DMS114 treated with DMSO at 0.1 percent for 48 hours (cell line): Measurements from ENCODE around the gene KIF6.
"Not testable (repeated sequence)": the region's sequence is repeated elsewhere in the genome, so short reads cannot be mapped to it uniquely, and the experiment has no call there.

Source experiments
- DNase-seq: peaks from one replicate; lab custom pipeline; 2025; ENCODE audit not compliant: unreplicated experiment; lab: John Stamatoyannopoulos, UW

The KIF6 gene

DNA sequence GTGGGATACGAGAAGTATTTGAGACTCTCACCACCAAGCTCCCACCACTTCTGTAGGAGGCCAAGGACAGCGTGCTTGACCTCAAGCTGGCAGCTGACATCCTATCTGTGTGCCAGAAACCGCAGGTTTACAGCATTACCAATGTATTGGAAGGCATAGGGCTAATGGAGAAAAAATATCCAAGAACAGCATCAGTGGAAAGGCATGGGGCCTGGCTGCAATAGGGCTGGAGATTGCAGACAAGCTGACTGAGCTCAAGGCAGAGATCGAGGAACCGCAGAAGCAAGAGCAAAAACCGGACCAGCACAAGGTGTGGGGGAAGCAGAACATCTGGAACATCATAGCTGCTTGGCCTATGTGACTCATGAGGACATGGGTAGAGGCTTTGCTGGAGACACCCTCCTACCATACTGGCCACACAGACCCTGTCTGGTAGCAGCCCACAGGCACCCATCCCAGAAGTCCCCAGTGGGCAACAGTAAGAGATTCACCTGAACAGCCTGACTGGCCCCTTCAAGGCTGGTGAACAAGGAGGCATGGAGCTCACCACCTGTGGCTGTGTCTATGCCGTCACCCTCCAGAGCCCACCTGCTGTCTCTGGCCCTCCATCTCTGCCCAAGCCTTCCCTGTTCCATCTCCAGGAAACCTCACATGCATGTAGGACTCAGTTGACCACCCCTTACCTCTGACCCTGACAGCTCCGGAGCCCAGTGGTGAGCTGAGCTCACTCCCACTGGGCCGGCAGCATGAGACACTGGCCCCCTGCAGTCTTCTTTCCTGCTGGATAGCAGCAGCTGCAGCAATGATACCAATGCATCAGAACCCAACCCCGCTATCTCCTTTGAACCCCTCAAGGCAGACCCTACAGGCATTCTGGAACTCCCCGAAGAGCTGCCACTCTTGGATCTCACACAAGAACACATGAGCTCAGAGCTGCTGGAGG lies 171.1 kb downstream of the KIF6 start:
- no peak for DNase-seq

DNA sequence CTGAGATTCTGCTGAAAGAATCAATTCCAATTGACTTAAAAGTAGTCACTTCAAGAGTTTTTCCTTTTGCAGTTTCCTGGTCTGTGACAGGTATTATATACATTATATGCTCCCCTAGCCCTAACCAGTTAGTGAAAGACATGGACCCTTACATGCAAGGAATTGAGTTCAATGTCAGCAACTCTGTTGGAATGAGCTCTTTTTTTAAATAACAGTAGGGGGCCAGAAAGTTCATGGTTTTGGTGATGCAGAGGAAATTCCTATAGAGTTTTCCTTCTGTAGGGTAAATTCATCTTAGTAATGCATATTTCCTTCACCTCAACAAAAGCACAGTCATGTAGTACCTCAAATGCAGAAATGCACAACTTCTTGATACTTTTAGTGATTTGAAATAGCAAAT lies 172.2 kb downstream of the KIF6 start:
- DNase-seq = no peak

- no peak for DNase-seq
These were observed 175.0 kb downstream of the KIF6 start for GRCh38 chr6:39550191-39550590.

DNA sequence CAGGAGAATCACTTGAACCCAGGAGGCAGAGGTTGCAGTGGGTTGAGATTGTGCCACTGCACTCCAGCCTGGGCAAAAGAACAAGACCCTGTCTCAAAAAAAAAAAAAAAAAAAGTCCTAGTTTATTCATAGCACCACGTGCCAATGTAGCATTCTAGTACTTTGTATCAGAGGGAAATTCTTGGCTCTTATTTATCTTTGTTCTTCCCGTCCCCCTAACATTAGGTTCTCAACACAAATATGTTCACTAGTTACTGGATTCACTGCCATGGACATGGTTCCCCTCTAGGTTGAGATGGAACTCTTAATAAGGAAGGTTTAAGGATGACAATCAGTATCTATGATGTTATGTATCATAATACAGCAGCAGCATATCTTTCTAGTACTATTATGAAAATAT lies 178.5 kb downstream of the KIF6 start:
- DNase-seq = no peak

DNA sequence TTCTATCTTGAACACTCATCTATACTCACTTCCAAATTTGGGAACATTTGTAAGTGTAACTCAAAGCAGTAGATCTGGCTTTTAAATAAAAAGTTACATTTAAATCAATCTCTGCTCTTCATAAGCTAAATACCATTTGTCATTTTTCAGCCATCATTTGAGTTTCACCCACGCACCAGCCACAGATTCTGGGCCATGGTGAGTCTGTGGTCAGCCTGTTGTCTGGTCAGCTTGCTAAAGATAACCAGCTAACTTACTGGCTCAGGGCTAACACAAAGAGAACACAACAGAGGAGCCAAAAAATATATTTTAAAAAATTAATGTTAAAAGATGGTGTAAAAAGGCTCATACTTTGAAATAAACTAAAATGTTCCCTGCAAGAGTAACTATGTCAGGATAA lies 181.3 kb downstream of the KIF6 start:
- no peak for DNase-seq

GRCh38 chr6:39543095-39543494 lies 182.1 kb downstream of the KIF6 start:
- no peak for DNase-seq

GRCh38 chr6:39540454-39540853 lies 184.8 kb downstream of the KIF6 start:
- DNase-seq = no peak

DNA sequence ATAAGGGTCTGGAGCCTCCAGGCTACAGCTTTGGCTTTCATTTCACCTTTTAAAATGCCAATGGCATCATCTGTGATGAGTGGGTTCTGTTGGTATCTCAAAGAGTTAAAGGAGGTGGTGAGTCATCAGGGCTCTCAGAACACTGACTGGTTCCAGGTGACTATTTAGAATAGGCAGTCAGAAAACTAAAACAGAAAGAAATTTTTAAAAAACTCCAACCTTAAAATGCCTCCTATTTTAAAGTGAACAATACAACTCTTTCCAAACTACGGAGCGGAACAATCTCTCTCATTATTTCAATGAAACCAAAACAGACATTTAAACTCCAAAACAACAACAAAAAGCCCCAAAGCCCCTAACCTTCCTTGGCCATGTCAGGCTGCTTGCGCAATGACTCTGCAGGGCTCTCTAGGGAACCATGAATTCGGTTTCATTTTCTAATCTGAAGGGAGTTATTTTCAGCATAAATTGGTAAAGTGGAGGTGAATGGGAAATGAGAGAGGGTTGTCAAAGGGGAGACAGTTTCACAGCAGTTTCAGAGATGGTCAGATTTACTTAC lies 194.9 kb downstream of the KIF6 start:
- no peak for DNase-seq

DNA sequence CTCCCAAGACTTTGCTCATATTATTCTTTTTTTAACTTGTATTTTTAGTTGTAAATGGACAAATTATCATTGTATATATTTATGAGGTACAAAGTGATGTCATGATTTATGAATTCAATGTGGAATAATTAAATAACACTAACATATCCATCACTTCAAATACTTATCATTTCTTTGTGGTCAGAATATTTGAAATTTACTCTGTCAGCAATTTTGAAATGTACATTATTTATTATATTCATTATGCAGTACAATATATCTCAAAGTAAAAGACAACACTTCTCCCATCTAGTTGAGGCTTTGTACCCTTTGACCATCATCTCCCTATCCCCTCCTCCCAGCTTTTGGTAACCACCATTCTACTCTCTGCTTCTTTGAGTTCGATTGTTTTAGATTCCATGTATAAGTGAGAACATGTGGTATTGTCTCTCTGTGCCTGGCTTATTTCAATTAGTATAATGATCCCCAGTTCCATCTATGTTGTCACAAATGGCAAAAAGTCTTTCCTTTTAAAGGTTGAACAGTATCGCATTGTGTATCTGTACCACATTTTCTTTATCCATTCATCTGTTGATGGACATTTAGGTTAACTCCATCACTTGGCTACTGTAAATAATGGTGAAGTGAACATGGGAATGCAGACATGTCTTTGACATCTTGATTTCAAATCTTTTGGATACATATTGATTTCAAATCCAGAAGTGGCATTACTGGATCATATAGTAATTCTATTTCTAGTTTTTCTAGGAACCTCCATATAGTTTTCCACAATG lies 197.2 kb downstream of the KIF6 start:
- no peak for DNase-seq

DNA sequence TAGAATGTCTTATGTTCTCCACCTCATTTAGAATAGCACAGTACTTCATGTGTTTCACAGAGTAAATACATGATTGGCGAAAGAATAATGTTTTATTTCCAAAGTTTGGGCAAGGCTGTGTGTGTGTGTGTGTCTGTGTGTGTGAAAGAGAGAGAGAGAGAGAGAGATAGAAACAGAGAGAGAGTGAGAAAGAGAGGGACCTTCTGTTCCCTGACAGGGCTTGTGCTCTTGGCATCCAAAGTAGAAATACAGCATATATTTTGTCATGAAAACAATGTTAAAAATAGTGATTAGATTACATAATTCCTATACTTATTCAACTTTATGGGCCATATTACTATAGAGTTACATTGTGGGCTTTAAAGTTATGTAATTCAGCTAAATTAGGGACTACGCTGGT lies 201.2 kb downstream of the KIF6 start:
- no peak for DNase-seq

DNA sequence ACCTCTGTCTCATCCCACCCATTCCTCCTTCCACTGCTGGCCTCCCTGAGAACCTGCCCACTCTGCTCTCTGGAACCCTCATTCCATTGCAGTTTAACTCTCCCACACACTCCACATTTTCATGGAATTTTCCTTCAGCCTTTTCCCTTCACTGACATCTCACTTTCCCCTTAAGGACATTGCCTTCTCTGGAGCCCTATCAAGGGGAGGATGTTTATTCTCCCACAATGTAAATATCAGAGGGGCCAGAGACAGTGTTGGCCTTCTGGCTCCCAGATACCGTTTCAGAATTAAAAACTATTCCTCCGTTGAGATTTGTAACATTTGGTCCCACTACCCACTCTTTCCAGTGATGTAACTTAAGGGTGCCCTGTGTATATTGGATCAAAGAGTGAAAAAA lies 203.2 kb downstream of the KIF6 start:
- DNase-seq = no peak

DNA sequence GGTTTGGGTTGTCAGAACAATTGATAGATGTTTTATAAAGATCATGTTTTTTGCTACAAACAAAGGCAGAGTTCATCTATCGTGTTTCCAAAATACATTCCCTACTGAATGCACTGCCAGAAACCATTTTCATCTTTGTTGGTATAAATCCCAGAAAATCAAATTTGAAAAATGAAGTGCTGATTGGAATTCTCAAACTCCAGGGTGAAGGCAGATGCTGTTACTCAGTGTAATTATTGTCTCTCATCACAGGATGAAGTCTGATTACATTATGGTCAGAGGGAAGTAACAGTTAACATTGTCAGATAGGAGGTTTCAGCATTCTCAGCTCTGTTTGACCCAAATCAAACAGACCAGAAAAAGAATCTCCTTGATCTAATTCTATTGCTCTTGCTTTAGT lies 204.3 kb downstream of the KIF6 start:
- DNase-seq = no peak

DNA sequence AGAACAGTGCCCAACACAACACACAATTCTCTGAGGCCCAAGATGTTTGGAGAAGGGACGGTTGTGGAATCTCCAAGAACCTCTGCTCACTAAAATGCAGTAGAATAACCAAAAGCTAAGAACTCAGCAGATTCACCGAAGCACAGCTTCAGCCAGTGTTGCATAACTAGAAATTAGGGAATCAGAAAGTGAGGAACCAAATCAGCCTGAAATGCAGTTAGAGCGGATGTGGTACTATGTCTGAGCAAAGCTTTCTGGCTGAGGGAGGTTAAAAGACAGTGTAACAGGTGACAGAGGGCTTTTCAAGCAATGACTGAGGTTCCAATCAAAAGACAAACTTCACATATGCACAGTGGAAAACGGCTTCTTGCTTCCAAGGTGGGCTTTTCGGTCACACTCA lies 204.8 kb downstream of the KIF6 start:
- DNase-seq = no peak

DNA sequence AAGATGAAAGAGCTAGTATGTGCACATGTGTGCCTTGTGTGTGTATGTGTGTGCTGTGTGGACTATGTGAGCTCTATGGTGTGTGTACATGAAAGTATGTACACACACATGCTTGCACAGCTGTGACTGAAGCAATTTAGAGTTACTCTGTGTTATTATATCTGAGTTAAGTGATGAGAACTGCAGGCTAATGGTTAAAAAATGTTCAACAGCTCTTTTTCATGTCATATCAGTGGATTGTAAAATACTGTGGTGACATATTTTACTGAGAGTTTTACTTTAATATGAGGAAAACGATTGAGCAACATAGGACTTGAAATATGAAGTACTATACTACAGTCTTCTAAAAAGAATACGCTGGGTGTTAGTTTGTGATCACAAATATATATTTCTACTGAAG lies 207.0 kb downstream of the KIF6 start:
- no peak for DNase-seq

GRCh38 chr6:39517756-39518155 lies 207.5 kb downstream of the KIF6 start:
- no peak for DNase-seq

GRCh38 chr6:39516471-39516870 lies 208.7 kb downstream of the KIF6 start:
- DNase-seq = no peak

DNA sequence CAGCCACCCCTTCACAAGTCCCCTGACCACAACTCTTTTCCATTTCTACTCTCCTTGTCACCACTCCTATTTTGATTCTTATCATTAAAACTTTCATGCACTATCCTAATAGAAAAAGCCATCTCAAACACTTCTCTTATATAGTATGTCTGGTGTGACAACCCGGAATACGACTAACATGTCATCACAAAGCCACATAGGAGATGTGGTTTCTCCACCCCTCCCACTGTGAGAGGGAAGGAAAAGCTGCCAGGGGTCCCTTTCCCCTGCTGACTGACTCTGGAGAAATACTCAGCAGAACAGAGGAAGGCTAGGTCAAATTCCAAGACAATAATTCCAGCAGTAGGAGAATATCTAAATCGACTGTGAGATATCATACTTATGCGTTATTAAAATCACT lies 209.7 kb downstream of the KIF6 start:
- DNase-seq = no peak

DNA sequence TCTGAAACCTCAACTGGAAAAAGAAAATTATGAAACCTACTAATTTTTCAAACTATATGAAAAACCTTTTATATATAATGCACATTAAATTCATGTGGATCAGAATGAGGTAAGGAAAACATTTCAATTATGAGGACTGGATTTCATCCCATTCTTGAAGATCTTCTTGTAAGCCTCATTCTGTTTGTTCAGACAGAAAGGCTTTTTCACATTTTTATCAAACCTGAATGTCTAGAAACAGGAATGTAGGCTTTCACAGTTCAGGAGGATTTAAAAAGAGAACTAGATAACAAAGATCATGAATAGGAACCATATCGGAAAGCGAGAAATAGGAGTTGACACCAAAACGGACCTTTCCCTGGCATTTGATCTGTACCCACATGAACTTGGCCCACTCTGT lies 210.2 kb downstream of the KIF6 start:
- no peak for DNase-seq

DNA sequence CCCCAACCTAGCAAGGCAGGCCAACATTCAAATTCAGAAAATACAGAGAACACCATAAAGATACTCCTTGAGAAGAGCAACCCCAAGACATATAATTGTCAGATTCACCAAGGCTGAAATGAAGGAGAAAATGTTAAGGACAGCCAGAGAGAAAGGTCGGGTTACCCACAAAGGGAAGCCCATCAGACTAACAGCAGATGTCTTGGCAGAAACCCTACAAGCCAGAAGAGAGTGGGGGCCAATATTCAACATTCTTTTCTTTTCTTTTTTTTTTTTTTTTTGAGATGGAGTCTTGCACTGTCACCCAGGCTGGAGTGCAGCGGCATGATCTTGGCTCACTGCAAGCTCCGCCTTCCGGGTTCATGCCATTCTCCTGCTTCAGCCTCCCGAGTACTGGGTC lies 215.4 kb downstream of the KIF6 start:
- not testable (repeated sequence) for DNase-seq

DNA sequence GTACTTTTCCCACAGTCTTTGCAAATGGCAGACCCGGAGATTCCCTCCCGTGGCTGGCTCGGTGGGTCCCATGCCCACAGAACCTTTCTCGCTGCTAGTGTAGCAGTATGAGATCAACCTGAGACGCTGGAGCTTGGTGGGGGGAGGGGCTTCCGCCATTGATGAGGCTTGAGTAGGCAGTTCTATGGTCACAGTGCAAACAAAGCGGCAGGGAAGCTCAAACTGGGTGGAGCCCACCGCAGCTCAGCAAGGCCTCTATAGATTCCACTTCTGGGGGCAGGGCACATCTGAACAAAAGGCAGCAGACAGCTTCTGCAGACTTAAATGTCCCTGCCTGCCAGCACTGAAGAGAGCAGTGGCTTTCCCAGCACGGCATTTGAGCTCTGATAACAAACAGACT lies 216.7 kb downstream of the KIF6 start:
- no peak for DNase-seq

DNA sequence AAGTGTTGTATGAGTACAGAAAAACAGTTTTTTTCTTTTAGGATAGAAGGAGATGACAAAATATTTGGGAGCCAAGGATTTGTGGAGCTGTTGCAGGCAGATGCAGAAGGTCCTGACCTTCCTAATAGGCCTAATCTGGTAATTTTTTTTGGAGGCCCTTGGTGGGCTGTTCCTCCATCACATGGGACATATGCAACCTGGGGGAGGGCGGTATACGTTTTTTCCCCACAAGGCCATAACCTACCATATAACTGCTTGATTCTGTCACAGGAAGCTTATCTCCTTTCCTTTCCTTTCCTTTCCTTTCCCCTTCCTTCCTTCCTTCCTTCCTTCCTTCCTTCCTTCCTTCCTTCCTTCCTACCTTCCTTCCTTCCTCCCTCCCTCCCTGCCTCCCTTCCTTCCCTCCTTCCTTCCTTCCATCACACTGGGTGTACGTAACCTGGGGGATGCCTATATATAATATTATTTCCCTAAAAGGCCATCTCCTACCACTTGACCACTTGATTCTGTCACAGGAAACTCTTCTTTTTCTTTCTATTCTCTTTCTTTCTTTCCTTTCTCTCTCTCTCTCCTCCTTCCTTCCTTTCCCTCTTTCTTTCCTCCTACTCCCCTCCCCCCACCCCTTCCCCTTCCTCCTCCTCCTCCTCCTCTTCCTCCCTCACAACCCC lies 217.7 kb downstream of the KIF6 start:
- DNase-seq = no peak
